GM23248 (cell line): Measurements from ENCODE around the gene PLS3. TPM values are rescaled to one million over a fixed set of nuclear protein-coding genes. Genes with fewer than 3 reads are reported as not detected.

Source experiments
- DNase-seq: peaks from one replicate; pipeline ENCODE4 v3.0.0-alpha.2; 2015
- H2AFZ ChIP-seq: fragments of 200-600 bp; sonication (generic); 2 replicates; pipeline ENCODE4 v1.6.1; 2016; ENCODE audit warnings: antibody characterized with exemption
- H3F3A ChIP-seq: fragments of 200-600 bp; sonication (generic); 2 replicates; pipeline ENCODE4 v1.6.1; 2016; ENCODE audit warnings: mild to moderate bottlenecking, antibody characterized with exemption, mixed run types; ENCODE audit not compliant: insufficient read depth
- H3K27ac ChIP-seq: fragments of 200-600 bp; sonication (generic); 2 replicates; pipeline ENCODE4 v1.5.1; 2016; ENCODE audit warnings: mild to moderate bottlenecking
- H3K27me3 ChIP-seq: fragments of 200-600 bp; sonication (generic); replicated peaks from 2 replicates; pipeline ENCODE4 v1.6.1; 2016; ENCODE audit warnings: mild to moderate bottlenecking; ENCODE audit not compliant: insufficient read depth
- H3K36me3 ChIP-seq: fragments of 200-600 bp; sonication (generic); 2 replicates; pipeline ENCODE4 v1.6.1; 2016; ENCODE audit warnings: low read depth, mild to moderate bottlenecking
- H3K4me1 ChIP-seq: fragments of 200-600 bp; sonication (generic); 2 replicates; pipeline ENCODE4 v1.6.1; 2016; ENCODE audit warnings: mild to moderate bottlenecking; ENCODE audit not compliant: insufficient read depth
- H3K4me2 ChIP-seq: fragments of 200-600 bp; sonication (generic); one replicate; pipeline ENCODE4 v1.6.1; 2016; ENCODE audit warnings: mild to moderate bottlenecking; ENCODE audit not compliant: unreplicated experiment
- H3K4me3 ChIP-seq: fragments of 200-600 bp; sonication (generic); 2 replicates; pipeline ENCODE4 v1.5.1; 2016; ENCODE audit warnings: mild to moderate bottlenecking
- H3K79me2 ChIP-seq: fragments of 200-600 bp; sonication (generic); 2 replicates; pipeline ENCODE4 v1.6.1; 2016; ENCODE audit warnings: mild to moderate bottlenecking; ENCODE audit not compliant: insufficient read depth
- H3K9ac ChIP-seq: fragments of 200-600 bp; sonication (generic); 2 replicates; pipeline ENCODE4 v1.6.1; 2016; ENCODE audit warnings: mild to moderate bottlenecking
- H3K9me2 ChIP-seq: fragments of 200-600 bp; sonication (generic); 2 replicates; pipeline ENCODE4 v1.6.1; 2016; ENCODE audit warnings: mixed run types, mild to moderate bottlenecking, moderate library complexity; ENCODE audit not compliant: insufficient read depth
- H3K9me3 ChIP-seq: fragments of 200-600 bp; sonication (generic); one replicate; pipeline ENCODE4 v1.6.1; 2017; ENCODE audit warnings: low read depth
- H4K20me1 ChIP-seq: fragments of 200-600 bp; sonication (generic); 2 replicates; pipeline ENCODE4 v1.6.0; 2016; ENCODE audit not compliant: insufficient read depth
- EZH2 ChIP-seq: fragments of 200-600 bp; sonication (generic); IDR thresholded peaks from 2 replicates; pipeline ENCODE4 v1.6.1; 2018; ENCODE audit warnings: antibody characterized with exemption, mild to moderate bottlenecking; ENCODE audit not compliant: insufficient read depth, poor library complexity, severe bottlenecking
- EZH2phosphoT487 ChIP-seq: fragments of 200-600 bp; sonication (generic); IDR thresholded peaks from 2 replicates; pipeline ENCODE4 v1.6.1; 2018; ENCODE audit warnings: antibody characterized with exemption, moderate library complexity, mild to moderate bottlenecking, low read depth; ENCODE audit not compliant: insufficient read depth
- WGBS, 2 experiments: methylation state at CpG; one replicate each; pipeline ENCODE4 v1.1.6; 2015 to 2017; ENCODE audit warnings: low lambda C conversion rate in 2 of 2, low coverage in 1 of 2; ENCODE audit errors: missing lambda C conversion rate in 2 of 2; 5-methylcytosine and 5-hydroxymethylcytosine counted together
- in situ Hi-C: fragments of 300-500 bp; cut with MboI; formaldehyde crosslinking; loops from 2 replicates; pipeline ENCODE4 v1.15.0; 2020
- polyA plus RNA-seq: library from polyadenylated mRNA; unstranded; fragments of >200 nt; fragmentation: Nextera tagmentation; extraction: Ambion mirVana; gene quantifications from 2 replicates; pipeline ENCODE4 v1.2.1, GENCODE V29; 2016
- total RNA-seq: library from RNA; depleted of rRNA; stranded (reverse); fragments of >200 nt; shearing (Covaris generic); gene quantifications from 2 replicates; pipeline ENCODE4 v1.2.3, GENCODE V29; 2014

PLS3 gene
- total and polyA plus RNA-seq, 2 experiments from 2014 or later = 118 to 137 TPM

DNA sequence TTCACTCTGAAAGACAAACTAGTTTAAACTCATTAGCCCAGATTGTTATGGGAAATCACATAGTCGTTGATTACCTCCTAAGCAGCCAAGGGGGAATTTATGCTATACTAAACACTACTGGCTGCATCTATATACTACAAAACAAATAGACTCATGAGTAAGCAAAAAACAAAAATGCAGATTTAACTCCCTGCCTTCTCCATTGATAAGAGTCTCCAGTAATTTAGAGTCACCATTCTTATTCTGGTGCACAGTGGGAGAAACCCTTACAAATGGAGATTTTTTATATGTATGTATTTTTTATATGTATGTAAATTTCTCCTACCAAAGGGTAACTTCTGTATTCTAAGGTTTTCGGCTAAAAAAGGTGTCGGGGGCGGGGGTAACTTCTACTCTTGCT, 126.6 kb downstream of the PLS3 start:
- peaks cover 11% of the 10 kb centered on the region; the same call in 1 of the 2 replicates for H3F3A ChIP-seq
- H3K9ac ChIP-seq = no peak overlapping the region
- no peak overlapping the region for H2AFZ ChIP-seq
- no peak overlapping the region for H3K27ac ChIP-seq
- H3K27me3 ChIP-seq = no peaks in the 10 kb centered on the region
- peaks cover 6% of the 10 kb centered on the region; the same call in 1 of the 2 replicates for H3K4me1 ChIP-seq
- no peaks in the 10 kb centered on the region for H4K20me1 ChIP-seq
- H3K4me2 ChIP-seq = no peak overlapping the region
- WGBS, 2 experiments = 63 to 85% methylated on average over 3 to 4 of the region's 4 CpGs
- H3K36me3 ChIP-seq = no peaks in the 10 kb centered on the region
- H3K79me2 ChIP-seq = no peaks in the 10 kb centered on the region
- H3K9me2 ChIP-seq = no peaks in the 10 kb centered on the region
- no peaks in the 10 kb centered on the region for H3K9me3 ChIP-seq
- in situ Hi-C loops = no loop called here
- DNase-seq = no peak
- no peak overlapping the region for H3K4me3 ChIP-seq
- TF ChIP-seq EZH2 (no peak), EZH2phosphoT487 (no peak)

GRCh38 chrX:115689931-115690330, 129.0 kb downstream of the PLS3 start:
- Histone ChIP-seq H3K36me3 (no peaks in the 10 kb centered on the region), H4K20me1 (no peaks in the 10 kb centered on the region), H3K4me1 (peaks cover 6% of the 10 kb centered on the region; the same call in 1 of the 2 replicates), H2AFZ (peak overlapping the region; percentile 96), H3K9me2 (no peaks in the 10 kb centered on the region), H3K9me3 (no peaks in the 10 kb centered on the region), H3K79me2 (no peaks in the 10 kb centered on the region), H3K4me2 (peak overlapping the region; percentile 73), H3K27ac (peak overlapping the region; percentile 98), H3K4me3 (peak overlapping the region; percentile 66), H3K9ac (peak overlapping the region; percentile 91), H3F3A (peaks cover 11% of the 10 kb centered on the region; the same call in 1 of the 2 replicates), H3K27me3 (no peaks in the 10 kb centered on the region)
- WGBS, 2 experiments = 3 to 7% methylated on average over 4 of the region's 4 CpGs
- TF ChIP-seq EZH2 = no peak
- no peak for TF ChIP-seq EZH2phosphoT487
- in situ Hi-C loops = no loop called here
- peak; percentile 53 for DNase-seq

- H3K9me2 ChIP-seq = no peaks in the 10 kb centered on the region
- H4K20me1 ChIP-seq = no peaks in the 10 kb centered on the region
- H3K79me2 ChIP-seq = no peaks in the 10 kb centered on the region
- TF ChIP-seq EZH2 (no peak), EZH2phosphoT487 (no peak)
- H3K27me3 ChIP-seq = no peaks in the 10 kb centered on the region
- H3K9ac ChIP-seq = peak overlapping the region; percentile 91
- no peaks in the 10 kb centered on the region for H3K36me3 ChIP-seq
- H3K9me3 ChIP-seq = no peaks in the 10 kb centered on the region
- H3K27ac ChIP-seq = peak overlapping the region; percentile 98
- peak overlapping the region; percentile 73 for H3K4me2 ChIP-seq
- peaks cover 11% of the 10 kb centered on the region; the same call in 1 of the 2 replicates for H3F3A ChIP-seq
- H2AFZ ChIP-seq = peak overlapping the region; percentile 96
- 2 to 3% methylated on average over 4 of the region's 4 CpGs for WGBS, 2 experiments
- H3K4me1 ChIP-seq = peaks cover 6% of the 10 kb centered on the region; the same call in 1 of the 2 replicates
- in situ Hi-C loops = no loop called here
- peak overlapping the region; percentile 66 for H3K4me3 ChIP-seq
- DNase-seq = peak; percentile 89
Observed at GRCh38 chrX:115690511-115691216, 129.7 kb downstream of the PLS3 start.

GRCh38 chrX:115693476-115693875, 132.5 kb downstream of the PLS3 start:
- TF ChIP-seq EZH2 (no peak), EZH2phosphoT487 (no peak)
- no peak overlapping the region for H3K4me2 ChIP-seq
- no peaks in the 10 kb centered on the region for H3K27me3 ChIP-seq
- H4K20me1 ChIP-seq = no peaks in the 10 kb centered on the region
- in situ Hi-C loops = no loop called here
- no peak overlapping the region for H3K9ac ChIP-seq
- H3F3A ChIP-seq = peaks cover 11% of the 10 kb centered on the region; the same call in 1 of the 2 replicates
- H2AFZ ChIP-seq = no peak overlapping the region
- WGBS, 2 experiments = 52 to 77% methylated on average over 3 to 6 of the region's 6 CpGs
- H3K9me3 ChIP-seq = no peaks in the 10 kb centered on the region
- no peaks in the 10 kb centered on the region for H3K9me2 ChIP-seq
- no peak for DNase-seq
- no peaks in the 10 kb centered on the region for H3K79me2 ChIP-seq
- H3K36me3 ChIP-seq = no peaks in the 10 kb centered on the region
- no peak overlapping the region for H3K27ac ChIP-seq
- peaks cover 6% of the 10 kb centered on the region; the same call in 1 of the 2 replicates for H3K4me1 ChIP-seq
- H3K4me3 ChIP-seq = no peak overlapping the region
